ENCODE results near the gene ATG2B.
"Not testable (repeated sequence)": the region's sequence is repeated elsewhere in the genome, so short reads cannot be mapped to it uniquely, and the experiment has no call there.

Gene ATG2B

GRCh38 chr14:96247031-96247430 lies 116.1 kb downstream of the ATG2B start:
- no peak for DNase-seq

GRCh38 chr14:96246539-96246847 lies 116.6 kb downstream of the ATG2B start:
- no peak for DNase-seq

GRCh38 chr14:96245710-96246538 lies 117.2 kb downstream of the ATG2B start:
- no peak for DNase-seq

- DNase-seq = not testable (repeated sequence)
Observed at GRCh38 chr14:96245074-96245473, 118.1 kb downstream of the ATG2B start.

- DNase-seq = no peak
Observed at GRCh38 chr14:96243785-96244184, 119.4 kb downstream of the ATG2B start.

- DNase-seq = no peak
Observed at GRCh38 chr14:96242126-96242525, 121.0 kb downstream of the ATG2B start.

- no peak for DNase-seq
Observed at GRCh38 chr14:96240641-96241040, 122.5 kb downstream of the ATG2B start.

- no peak for DNase-seq
Observed at GRCh38 chr14:96239711-96240141, 123.4 kb downstream of the ATG2B start.

GRCh38 chr14:96238676-96239265 lies 124.4 kb downstream of the ATG2B start:
- no peak for DNase-seq

- no peak for DNase-seq
Observed at GRCh38 chr14:96237641-96238040, 125.5 kb downstream of the ATG2B start.

GRCh38 chr14:96235426-96235825 lies 127.7 kb downstream of the ATG2B start:
- DNase-seq = no peak

- no peak for DNase-seq
Observed at GRCh38 chr14:96233661-96234060, 129.5 kb downstream of the ATG2B start.

GRCh38 chr14:96232506-96232905 lies 130.6 kb downstream of the ATG2B start:
- DNase-seq = no peak

- DNase-seq = no peak
Observed at GRCh38 chr14:96231526-96232130, 131.5 kb downstream of the ATG2B start.

- DNase-seq = no peak
Observed at GRCh38 chr14:96231056-96231455, 132.1 kb downstream of the ATG2B start.

- no peak for DNase-seq
Observed at GRCh38 chr14:96229315-96229714, 133.8 kb downstream of the ATG2B start.

All from NCI-H1417 treated with DMSO at 0.1 percent for 48 hours (cell line).